Activated CD4-positive, alpha-beta T cell treated with anti-CD3 and anti-CD28 coated beads, Interleukin-2, amount 10 ng/mL, durations not matched to agents 24 days and 14 days (primary cell): Measurements from ENCODE around the gene IQGAP2. TPM values are rescaled to one million over a fixed set of nuclear protein-coding genes. Genes with fewer than 3 reads are reported as not detected.
A peak's percentile ranks its signal among the peaks of the same experiment; 100 is the strongest.
"Not testable (repeated sequence)": the region's sequence is repeated elsewhere in the genome, so short reads cannot be mapped to it uniquely, and the experiment has no call there.

Experiments used
- DNase-seq: peaks from one replicate; pipeline ENCODE4 v3.0.0; 2022
- H3K27ac Mint-ChIP-seq: one replicate; pipeline ENCODE4 v1.8.0; 2022; ENCODE audit warnings: mild to moderate bottlenecking, mixed read lengths
- H3K27me3 Mint-ChIP-seq: one replicate; pipeline ENCODE4 v1.8.0; 2022; ENCODE audit warnings: mixed read lengths
- H3K36me3 Mint-ChIP-seq: one replicate; pipeline ENCODE4 v1.8.0; 2022; ENCODE audit warnings: low read depth, mild to moderate bottlenecking, mixed read lengths
- H3K4me1 Mint-ChIP-seq: one replicate; pipeline ENCODE4 v1.8.0; 2021; ENCODE audit warnings: mixed read lengths
- H3K4me3 Mint-ChIP-seq: one replicate; pipeline ENCODE4 v1.8.0; 2022; ENCODE audit warnings: mild to moderate bottlenecking, moderate library complexity, mixed read lengths
- H3K9me3 Mint-ChIP-seq: one replicate; pipeline ENCODE4 v1.8.0; 2021; ENCODE audit warnings: mixed read lengths
- intact Hi-C: fragments of 100-400 bp; cut with micrococcal nuclease; formaldehyde crosslinking; loops from one replicate; pipeline ENCODE4 v1.15.1; 2023
- total RNA-seq: library from RNA; stranded (reverse); gene quantifications from 2 replicates; pipeline ENCODE4 v1.2.3, GENCODE V29; 2022

Gene IQGAP2
- total RNA-seq, 1 donor from 2014 or later = 37.3 TPM

DNA sequence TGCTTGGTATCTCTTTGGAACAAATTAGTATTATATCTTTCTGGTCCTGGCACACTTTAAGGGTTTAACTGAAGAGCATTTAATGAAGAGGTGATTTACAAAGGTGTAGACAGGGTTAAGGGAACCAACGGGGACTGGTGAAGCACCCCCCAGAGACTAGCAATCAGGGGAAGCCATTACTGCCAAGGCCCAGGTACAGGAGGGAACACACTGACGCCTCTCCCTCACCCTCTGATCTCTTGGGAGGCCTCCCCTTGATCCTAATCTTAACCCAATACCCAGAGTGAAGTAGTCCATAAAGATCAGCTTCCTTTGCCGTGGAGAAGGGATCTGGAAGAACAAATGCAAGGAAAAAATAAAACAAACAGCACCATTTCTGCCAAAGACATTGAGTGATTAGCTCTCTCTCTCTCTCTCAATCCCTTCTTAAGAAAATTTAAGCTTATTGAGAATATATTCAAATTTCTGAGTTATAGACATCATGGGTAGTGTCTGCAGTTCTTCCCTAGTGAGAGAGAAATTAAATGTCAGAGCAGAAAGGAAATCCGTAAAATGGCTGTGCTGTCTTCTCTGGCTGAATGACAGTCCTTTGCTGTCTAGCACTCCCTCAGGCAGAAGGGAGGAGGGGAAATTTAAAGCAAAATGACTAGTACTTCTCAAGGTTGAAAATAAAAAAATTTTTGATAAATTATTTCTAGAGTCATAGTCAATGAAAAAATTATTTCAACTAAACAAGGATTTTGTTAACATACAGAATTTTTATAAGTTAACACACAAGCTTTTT is 332.9 kb downstream of the IQGAP2 start:
- Mint-ChIP-seq H3K36me3 (peaks cover 4% of the 10 kb centered on the region), H3K4me1 (peaks cover 25% of the 10 kb centered on the region), H3K9me3 (no peaks in the 10 kb centered on the region), H3K27me3 (no peaks in the 10 kb centered on the region), H3K4me3 (no peak overlapping the region), H3K27ac (peak overlapping the region; percentile 13)
- no peak for DNase-seq
- intact Hi-C loops = loop anchor here (5.0 kb wide), 1 partner anchor 469 kb away; no protein-coding TSS in a partner anchor

- peaks cover 29% of the 10 kb centered on the region for H3K4me1 Mint-ChIP-seq
- H3K4me3 Mint-ChIP-seq = peak overlapping the region; percentile 17
- intact Hi-C loops = loop anchor here (5.0 kb wide), 1 partner anchor 470 kb away; no protein-coding TSS in a partner anchor
Measured at GRCh38 chr5:76736679-76737556, 333.8 kb downstream of the IQGAP2 start.

DNA sequence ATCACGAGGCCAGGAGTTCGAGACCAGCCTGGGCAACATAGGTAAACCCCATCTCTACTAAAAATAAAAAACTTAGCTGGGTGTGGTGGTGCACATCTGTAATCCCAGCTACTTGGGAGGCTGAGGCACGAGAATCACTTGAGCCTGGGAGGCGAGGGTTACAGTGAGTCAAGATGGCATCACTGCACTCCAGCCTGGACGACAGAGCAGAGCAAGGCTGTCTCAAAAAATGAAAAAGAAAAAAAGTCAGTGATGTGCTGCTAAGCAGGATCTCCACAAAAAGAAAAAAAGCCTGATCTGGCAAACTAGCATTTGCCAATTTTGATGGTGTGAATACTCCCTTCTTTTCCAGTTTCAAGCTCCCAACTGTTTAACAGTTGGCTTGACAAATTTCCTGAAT is 334.8 kb downstream of the IQGAP2 start:
- DNase-seq = no peak
- Mint-ChIP-seq H3K4me1 (peaks cover 29% of the 10 kb centered on the region), H3K9me3 (no peaks in the 10 kb centered on the region), H3K27me3 (no peaks in the 10 kb centered on the region), H3K36me3 (peaks cover 3% of the 10 kb centered on the region), H3K27ac (peak overlapping the region; percentile 91), H3K4me3 (no peak overlapping the region)
- intact Hi-C loops = loop anchor here (2.0 to 5.0 kb wide), 4 partner anchors 37 to 471 kb away; partner anchors contain the start of gene IQGAP2

More at GRCh38 chr5:76736679-76737556, 333.8 kb downstream of the IQGAP2 start:
- Mint-ChIP-seq H3K27me3 (no peaks in the 10 kb centered on the region), H3K9me3 (no peaks in the 10 kb centered on the region), H3K36me3 (peaks cover 4% of the 10 kb centered on the region), H3K27ac (peak overlapping the region; percentile 46)
- DNase-seq = no peak

DNA sequence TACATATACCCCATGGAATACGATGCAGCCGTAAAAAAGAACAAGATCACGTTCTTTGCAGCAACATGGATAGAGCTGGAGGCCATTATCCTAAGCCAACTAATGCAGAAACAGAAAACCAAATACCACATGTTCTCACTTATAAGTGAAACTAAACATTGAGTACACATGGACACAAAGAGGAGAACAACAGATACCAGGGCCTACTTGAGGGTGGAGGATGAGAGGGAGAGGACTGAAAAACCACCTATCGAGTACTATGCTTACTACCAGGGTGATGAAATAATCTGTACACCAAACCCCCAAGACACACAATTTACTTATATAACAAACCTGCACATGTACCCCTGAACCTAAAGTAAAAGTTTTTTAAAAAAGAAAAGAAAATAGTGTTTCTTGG is 338.4 kb downstream of the IQGAP2 start:
- intact Hi-C loops, H3K27me3 Mint-ChIP-seq, H3K27ac Mint-ChIP-seq: not testable (repeated sequence)

GRCh38 chr5:76742583-76742982 is 339.5 kb downstream of the IQGAP2 start:
- intact Hi-C loops = no loop called here
- Mint-ChIP-seq H3K9me3 (no peaks in the 10 kb centered on the region), H3K4me1 (peaks cover 15% of the 10 kb centered on the region), H3K27ac (no peak overlapping the region), H3K36me3 (no peaks in the 10 kb centered on the region), H3K27me3 (no peaks in the 10 kb centered on the region), H3K4me3 (no peak overlapping the region)
- DNase-seq = no peak

More for the DNA sequence above, 338.4 kb downstream of the IQGAP2 start:
- DNase-seq, H3K4me3 Mint-ChIP-seq, H3K9me3 Mint-ChIP-seq, H3K36me3 Mint-ChIP-seq: not testable (repeated sequence)
- H3K4me1 Mint-ChIP-seq = peaks cover 20% of the 10 kb centered on the region

GRCh38 chr5:76744632-76745031 is 341.5 kb downstream of the IQGAP2 start:
- Mint-ChIP-seq H3K4me3 (no peak overlapping the region), H3K27ac (no peak overlapping the region), H3K4me1 (peaks cover 6% of the 10 kb centered on the region), H3K27me3 (peaks cover 2% of the 10 kb centered on the region), H3K9me3 (no peaks in the 10 kb centered on the region), H3K36me3 (no peaks in the 10 kb centered on the region)
- DNase-seq = no peak
- intact Hi-C loops = no loop called here

- Mint-ChIP-seq H3K4me1 (peaks cover 6% of the 10 kb centered on the region), H3K4me3 (no peak overlapping the region), H3K27me3 (peaks cover 7% of the 10 kb centered on the region), H3K36me3 (no peaks in the 10 kb centered on the region), H3K9me3 (no peaks in the 10 kb centered on the region), H3K27ac (no peak overlapping the region)
- DNase-seq = no peak
- intact Hi-C loops = no loop called here
Measured at GRCh38 chr5:76745670-76746069, 342.6 kb downstream of the IQGAP2 start.

GRCh38 chr5:76746677-76747076 is 343.6 kb downstream of the IQGAP2 start:
- H3K27me3 Mint-ChIP-seq = peaks cover 11% of the 10 kb centered on the region

DNA sequence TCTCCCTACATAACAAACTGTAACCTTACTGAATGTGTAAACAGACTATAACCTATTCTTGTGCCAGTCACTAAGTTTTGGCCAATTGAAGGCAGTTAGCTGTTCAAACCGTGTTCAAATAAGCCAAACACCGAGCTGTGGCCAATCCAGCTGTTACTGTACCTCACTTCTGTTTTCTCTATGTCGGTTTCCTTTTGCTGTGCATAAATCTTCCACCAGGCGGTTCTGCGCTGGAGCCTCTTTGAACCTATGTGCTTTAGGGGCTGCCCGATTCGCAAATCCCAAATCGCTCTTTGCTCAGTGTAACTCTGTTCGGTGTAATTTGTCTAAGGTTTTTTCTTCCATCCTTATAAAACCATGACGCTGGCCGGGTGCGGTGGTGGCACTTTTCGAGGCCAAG is 344.6 kb downstream of the IQGAP2 start:
- Mint-ChIP-seq H3K27ac (no peak overlapping the region), H3K36me3 (no peaks in the 10 kb centered on the region), H3K4me1 (peaks cover 2% of the 10 kb centered on the region)

More at GRCh38 chr5:76746677-76747076, 343.6 kb downstream of the IQGAP2 start:
- Mint-ChIP-seq H3K9me3 (no peaks in the 10 kb centered on the region), H3K4me1 (peaks cover 2% of the 10 kb centered on the region), H3K27ac (no peak overlapping the region), H3K36me3 (no peaks in the 10 kb centered on the region), H3K4me3 (no peak overlapping the region)
- intact Hi-C loops = no loop called here
- DNase-seq = no peak

GRCh38 chr5:76751291-76751690 is 348.2 kb downstream of the IQGAP2 start:
- H3K9me3 Mint-ChIP-seq = no peaks in the 10 kb centered on the region
- H3K27ac Mint-ChIP-seq = no peak overlapping the region
- H3K4me1 Mint-ChIP-seq = peaks cover 2% of the 10 kb centered on the region
- intact Hi-C loops = no loop called here
- no peak overlapping the region for H3K4me3 Mint-ChIP-seq
- peaks cover 17% of the 10 kb centered on the region for H3K27me3 Mint-ChIP-seq
- no peak for DNase-seq
- no peaks in the 10 kb centered on the region for H3K36me3 Mint-ChIP-seq

More for the DNA sequence above, 344.6 kb downstream of the IQGAP2 start:
- no peak for DNase-seq
- no peaks in the 10 kb centered on the region for H3K9me3 Mint-ChIP-seq
- peaks cover 13% of the 10 kb centered on the region for H3K27me3 Mint-ChIP-seq
- intact Hi-C loops = no loop called here
- no peak overlapping the region for H3K4me3 Mint-ChIP-seq

DNA sequence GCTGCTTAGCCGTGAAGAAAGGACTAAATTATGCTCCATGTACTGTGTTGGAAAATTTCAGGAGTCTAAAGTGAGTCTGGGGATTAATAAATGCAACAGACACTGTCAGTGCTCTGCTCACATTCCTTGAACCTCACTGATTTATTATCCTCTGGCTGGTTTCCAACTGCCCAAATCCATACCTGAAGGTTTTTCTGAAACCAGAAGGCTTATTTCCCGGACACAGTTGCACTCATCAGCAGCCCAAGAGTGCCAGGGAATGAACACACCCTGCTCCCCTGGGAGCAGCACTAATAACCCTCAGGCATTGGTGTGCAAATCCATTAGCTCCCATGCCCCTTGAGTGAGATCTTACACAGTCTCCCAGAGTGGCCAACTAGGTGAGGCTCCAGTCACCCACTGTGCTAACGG is 351.6 kb downstream of the IQGAP2 start:
- no peaks in the 10 kb centered on the region for H3K4me1 Mint-ChIP-seq
- H3K9me3 Mint-ChIP-seq = no peaks in the 10 kb centered on the region
- H3K36me3 Mint-ChIP-seq = no peaks in the 10 kb centered on the region
- no peak overlapping the region for H3K4me3 Mint-ChIP-seq
- no peak overlapping the region for H3K27ac Mint-ChIP-seq
- no peak for DNase-seq
- intact Hi-C loops = no loop called here
- H3K27me3 Mint-ChIP-seq = peaks cover 21% of the 10 kb centered on the region

- H3K27me3 Mint-ChIP-seq = peaks cover 16% of the 10 kb centered on the region
- H3K4me3 Mint-ChIP-seq = no peak overlapping the region
- no peak for DNase-seq
- intact Hi-C loops = no loop called here
- H3K36me3 Mint-ChIP-seq = no peaks in the 10 kb centered on the region
- H3K9me3 Mint-ChIP-seq = no peaks in the 10 kb centered on the region
- H3K4me1 Mint-ChIP-seq = no peaks in the 10 kb centered on the region
- H3K27ac Mint-ChIP-seq = no peak overlapping the region
Measured at GRCh38 chr5:76755779-76756637, 352.9 kb downstream of the IQGAP2 start.

- intact Hi-C loops = no loop called here
- H3K4me1 Mint-ChIP-seq = no peaks in the 10 kb centered on the region
- H3K36me3 Mint-ChIP-seq = no peaks in the 10 kb centered on the region
- no peak overlapping the region for H3K4me3 Mint-ChIP-seq
- H3K27ac Mint-ChIP-seq = no peak overlapping the region
- DNase-seq = no peak
- H3K27me3 Mint-ChIP-seq = peaks cover 14% of the 10 kb centered on the region
- no peaks in the 10 kb centered on the region for H3K9me3 Mint-ChIP-seq
Measured at GRCh38 chr5:76757049-76757448, 354.0 kb downstream of the IQGAP2 start.
